Retinal pigment epithelial cell (primary cell): ENCODE measurements around the gene KRT7.

Experiments used
- DNase-seq: peaks from one replicate; pipeline ENCODE4 v3.0.0-alpha.2; 2010; ENCODE audit warnings: low read depth
- H3K4me3 ChIP-seq: 2 replicates; pipeline ENCODE4 v1.5.1; 2011; ENCODE audit warnings: mild to moderate bottlenecking, low read length, control low read depth, moderate library complexity
- CTCF ChIP-seq: conservative IDR thresholded peaks from 2 replicates; pipeline ENCODE4 v1.5.1; 2011; ENCODE audit warnings: low read depth, low read length, control low read depth, inconsistent platforms

KRT7 gene

GRCh38 chr12:52270541-52271070, 37.6 kb downstream of the KRT7 start:
- no peak overlapping the region for H3K4me3 ChIP-seq
- no peak for DNase-seq
- TF ChIP-seq CTCF, result no peak

- no peak overlapping the region for H3K4me3 ChIP-seq
- TF ChIP-seq CTCF, result no peak
- no peak for DNase-seq
Observed at GRCh38 chr12:52271158-52271557, 38.1 kb downstream of the KRT7 start.

- no peak for DNase-seq
- no peak for TF ChIP-seq CTCF
- H3K4me3 ChIP-seq, result no peak within 1 kb of the TSS
Observed at GRCh38 chr12:52274521-52275120, 41.6 kb downstream of the KRT7 start, which contains the start of gene KRT86. Gene KRT86, plus strand, starts transcription at chr12:52274645. Its CDS starts 27,272 bp downstream, at chr12:52301917.

GRCh38 chr12:52275686-52276085, 42.6 kb downstream of the KRT7 start:
- TF ChIP-seq CTCF, result no peak
- no peak for DNase-seq
- no peak overlapping the region for H3K4me3 ChIP-seq

- no peak for TF ChIP-seq CTCF
- no peak overlapping the region for H3K4me3 ChIP-seq
- no peak for DNase-seq
Observed at GRCh38 chr12:52277486-52278245, 44.6 kb downstream of the KRT7 start.

GRCh38 chr12:52278575-52279421, 45.8 kb downstream of the KRT7 start:
- no peak for DNase-seq
- peak overlapping the region; percentile 26 for H3K4me3 ChIP-seq
- TF ChIP-seq CTCF, result peak; percentile 98
